Activated CD8-positive, alpha-beta memory T cell treated with anti-CD3 and anti-CD28 coated beads, Interleukin-2, amount 10 ng/mL, durations not matched to agents 7 days and 5 days (primary cell): Measurements from ENCODE around the gene RUNX1. TPM values are rescaled to one million over a fixed set of nuclear protein-coding genes. Genes with fewer than 3 reads are reported as not detected.

Experiments
- ATAC-seq: fragments of 150-1000 bp; cut with Tn5 transposase; one replicate; pipeline ENCODE4 v1.10.0; 2021; ENCODE audit warnings: moderate library complexity
- CTCF ChIA-PET: fragments of 350-600 bp; sonication (Branson Sonifier 250); formaldehyde crosslinking; loops from one replicate; lab custom pipeline; 2021; ENCODE audit warnings: antibody characterized with exemption; lab: Charles Lee
- DNase-seq: peaks from one replicate; pipeline ENCODE4 v3.0.0-alpha.2; 2020
- H3K27ac Mint-ChIP-seq: one replicate; pipeline ENCODE4 v1.8.0; 2021; ENCODE audit warnings: mild to moderate bottlenecking, mixed read lengths
- H3K27me3 Mint-ChIP-seq: one replicate; pipeline ENCODE4 v1.8.0; 2021; ENCODE audit warnings: mixed read lengths
- H3K36me3 Mint-ChIP-seq: one replicate; pipeline ENCODE4 v1.8.0; 2021; ENCODE audit warnings: mild to moderate bottlenecking, mixed read lengths
- H3K4me1 Mint-ChIP-seq: one replicate; pipeline ENCODE4 v1.8.0; 2021; ENCODE audit warnings: mixed read lengths
- H3K4me3 Mint-ChIP-seq: one replicate; pipeline ENCODE4 v1.8.0; 2021; ENCODE audit warnings: mild to moderate bottlenecking, moderate library complexity, mixed read lengths
- H3K9me3 Mint-ChIP-seq: one replicate; pipeline ENCODE4 v1.8.0; 2022; ENCODE audit warnings: low read depth, mixed read lengths
- total RNA-seq, 2 experiments: library from RNA; stranded (reverse); gene quantifications; one replicate each; pipeline ENCODE4 v1.2.3, GENCODE V29; 2021

Gene RUNX1
- total RNA-seq, 2 experiments from 2014 or later: 23.3 to 35.3 TPM

GRCh38 chr21:34883491-34884271 lies 165.4 kb downstream of the RUNX1 start:
- ATAC-seq (no peak), DNase-seq (no peak)
- CTCF ChIA-PET: interaction anchor here (2.0 kb wide), 1 partner anchor 138 kb away, joined by 7 read pairs; no protein-coding TSS in a partner anchor
- H3K27me3 Mint-ChIP-seq: no peaks in the 10 kb centered on the region
- H3K9me3 Mint-ChIP-seq: no peaks in the 10 kb centered on the region
- H3K4me3 Mint-ChIP-seq: peak overlapping the region; percentile 46
- no peak overlapping the region for H3K27ac Mint-ChIP-seq
- H3K4me1 Mint-ChIP-seq: peaks cover 62% of the 10 kb centered on the region
- peaks cover 27% of the 10 kb centered on the region for H3K36me3 Mint-ChIP-seq

GRCh38 chr21:34882719-34883131 lies 166.4 kb downstream of the RUNX1 start:
- DNase-seq (no peak), ATAC-seq (no peak)
- H3K9me3 Mint-ChIP-seq: no peaks in the 10 kb centered on the region
- no peak overlapping the region for H3K27ac Mint-ChIP-seq
- no peaks in the 10 kb centered on the region for H3K27me3 Mint-ChIP-seq
- H3K4me3 Mint-ChIP-seq: peak overlapping the region; percentile 15
- H3K4me1 Mint-ChIP-seq: peaks cover 56% of the 10 kb centered on the region
- CTCF ChIA-PET: interaction anchor here (2.0 kb wide), 1 partner anchor 137 kb away, joined by 7 read pairs; no protein-coding TSS in a partner anchor
- H3K36me3 Mint-ChIP-seq: peaks cover 32% of the 10 kb centered on the region

GRCh38 chr21:34881839-34882371 lies 167.2 kb downstream of the RUNX1 start:
- no peaks in the 10 kb centered on the region for H3K9me3 Mint-ChIP-seq
- peaks cover 37% of the 10 kb centered on the region for H3K36me3 Mint-ChIP-seq
- CTCF ChIA-PET: interaction anchor here (1.4 kb wide), 1 partner anchor 169 kb away, joined by 3 read pairs; no protein-coding TSS in a partner anchor
- ATAC-seq (no peak), DNase-seq (no peak)
- H3K27me3 Mint-ChIP-seq: no peaks in the 10 kb centered on the region
- H3K4me1 Mint-ChIP-seq: peaks cover 51% of the 10 kb centered on the region
- no peak overlapping the region for H3K4me3 Mint-ChIP-seq
- H3K27ac Mint-ChIP-seq: no peak overlapping the region

DNA sequence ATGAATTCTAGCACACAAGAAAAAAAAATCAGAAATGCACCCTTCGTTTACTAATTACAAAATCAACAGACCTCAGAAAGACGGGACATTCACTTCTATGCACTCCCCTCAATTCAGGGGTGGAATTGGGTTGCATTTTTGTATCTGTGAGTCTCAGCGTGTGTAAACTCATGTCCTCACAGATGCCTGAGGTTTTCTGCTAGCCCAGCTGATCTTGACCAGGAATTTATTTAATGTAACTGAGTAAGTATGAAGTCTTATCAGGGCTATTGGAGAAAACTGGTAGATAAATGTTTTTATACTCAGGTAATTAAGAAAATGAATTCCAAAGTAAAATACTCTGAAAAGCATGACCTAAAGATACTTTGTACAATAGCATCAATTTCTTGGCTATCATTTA lies 167.7 kb downstream of the RUNX1 start:
- Mint-ChIP-seq H3K4me1 (peaks cover 50% of the 10 kb centered on the region), H3K27ac (no peak overlapping the region), H3K27me3 (no peaks in the 10 kb centered on the region), H3K36me3 (peaks cover 37% of the 10 kb centered on the region), H3K4me3 (no peak overlapping the region), H3K9me3 (no peaks in the 10 kb centered on the region)
- ATAC-seq: no peak
- CTCF ChIA-PET: interaction anchor here (1.4 kb wide), 1 partner anchor 169 kb away, joined by 3 read pairs; no protein-coding TSS in a partner anchor
- no peak for DNase-seq

DNA sequence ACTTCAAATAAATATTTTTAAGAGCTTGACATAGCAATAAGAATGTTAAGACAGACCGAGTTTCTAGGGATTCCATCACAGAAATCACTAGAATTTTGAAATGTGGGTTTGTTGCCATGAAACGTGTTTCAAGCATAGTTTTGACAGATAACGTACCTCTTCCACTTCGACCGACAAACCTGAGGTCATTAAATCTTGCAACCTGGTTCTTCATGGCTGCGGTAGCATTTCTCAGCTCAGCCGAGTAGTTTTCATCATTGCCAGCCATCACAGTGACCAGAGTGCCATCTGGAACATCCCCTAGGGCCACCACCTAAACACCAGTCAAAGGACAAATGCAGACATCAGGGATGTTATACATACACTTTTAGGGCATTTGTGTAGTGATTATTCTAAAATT lies 168.7 kb downstream of the RUNX1 start:
- no peaks in the 10 kb centered on the region for H3K9me3 Mint-ChIP-seq
- H3K27me3 Mint-ChIP-seq: no peaks in the 10 kb centered on the region
- peaks cover 42% of the 10 kb centered on the region for H3K4me1 Mint-ChIP-seq
- peaks cover 44% of the 10 kb centered on the region for H3K36me3 Mint-ChIP-seq
- DNase-seq (no peak), ATAC-seq (no peak)
- CTCF ChIA-PET: interaction anchor here (1.1 to 1.4 kb wide), 3 partner anchors 9 to 170 kb away, joined by 3 to 4 read pairs (median 4); no protein-coding TSS in a partner anchor
- H3K27ac Mint-ChIP-seq: no peak overlapping the region
- H3K4me3 Mint-ChIP-seq: no peak overlapping the region

DNA sequence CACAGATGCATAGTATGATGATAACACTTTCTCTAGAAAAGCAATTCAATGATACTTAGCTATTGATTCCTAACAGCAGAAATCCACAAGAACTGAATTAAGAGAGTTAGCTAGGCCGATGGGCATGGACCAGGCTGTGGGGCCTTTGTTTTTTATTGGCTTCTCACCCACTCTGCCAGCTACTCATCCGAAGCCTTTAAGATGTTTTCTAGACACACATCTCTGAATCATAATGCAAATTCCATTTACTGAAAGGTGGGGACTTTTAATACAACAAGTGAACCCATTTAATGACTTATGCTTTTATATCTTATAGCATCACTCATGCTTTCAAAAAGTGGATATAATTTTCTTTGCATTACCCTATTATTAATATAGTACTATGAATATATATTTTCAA lies 170.2 kb downstream of the RUNX1 start:
- H3K36me3 Mint-ChIP-seq: peaks cover 46% of the 10 kb centered on the region
- CTCF ChIA-PET: no interaction called here
- H3K4me3 Mint-ChIP-seq: no peak overlapping the region
- no peak overlapping the region for H3K27ac Mint-ChIP-seq
- no peak for ATAC-seq
- peaks cover 35% of the 10 kb centered on the region for H3K4me1 Mint-ChIP-seq
- H3K27me3 Mint-ChIP-seq: no peaks in the 10 kb centered on the region
- no peak for DNase-seq
- no peaks in the 10 kb centered on the region for H3K9me3 Mint-ChIP-seq

DNA sequence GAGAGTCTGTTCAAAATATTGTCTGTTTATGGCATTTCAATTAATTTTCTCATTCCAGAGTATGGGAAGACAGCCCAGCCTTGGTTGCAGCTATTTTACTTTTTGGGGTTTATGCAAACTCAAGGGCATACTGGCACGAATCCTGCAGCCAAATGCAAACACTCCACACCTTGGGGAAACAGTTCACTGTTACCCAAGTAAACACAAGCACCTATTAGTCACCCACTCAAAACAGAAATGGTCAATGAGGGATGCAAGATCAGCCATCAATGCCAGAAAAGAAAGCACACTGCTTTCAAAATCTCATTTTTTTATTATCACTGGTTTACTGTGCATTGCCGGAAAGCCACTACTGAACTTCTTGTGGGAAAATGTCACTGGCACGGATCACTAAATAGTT lies 170.6 kb downstream of the RUNX1 start:
- DNase-seq: no peak
- H3K4me3 Mint-ChIP-seq: no peak overlapping the region
- CTCF ChIA-PET: interaction anchor here (0.6 kb wide), 1 partner anchor 16 kb away, joined by 3 read pairs; no protein-coding TSS in a partner anchor
- H3K9me3 Mint-ChIP-seq: no peaks in the 10 kb centered on the region
- H3K4me1 Mint-ChIP-seq: peaks cover 31% of the 10 kb centered on the region
- ATAC-seq: no peak
- H3K27me3 Mint-ChIP-seq: no peaks in the 10 kb centered on the region
- H3K27ac Mint-ChIP-seq: no peak overlapping the region
- peaks cover 45% of the 10 kb centered on the region for H3K36me3 Mint-ChIP-seq

- ATAC-seq: no peak
- no peaks in the 10 kb centered on the region for H3K27me3 Mint-ChIP-seq
- H3K4me1 Mint-ChIP-seq: peaks cover 22% of the 10 kb centered on the region
- H3K4me3 Mint-ChIP-seq: no peak overlapping the region
- no peak for DNase-seq
- no peaks in the 10 kb centered on the region for H3K9me3 Mint-ChIP-seq
- H3K36me3 Mint-ChIP-seq: peaks cover 43% of the 10 kb centered on the region
- no peak overlapping the region for H3K27ac Mint-ChIP-seq
- CTCF ChIA-PET: interaction anchor here (0.6 to 2.4 kb wide), 2 partner anchors 9 to 17 kb away, joined by 3 to 12 read pairs; no protein-coding TSS in a partner anchor
Measured at GRCh38 chr21:34877485-34878128, 171.5 kb downstream of the RUNX1 start.

DNA sequence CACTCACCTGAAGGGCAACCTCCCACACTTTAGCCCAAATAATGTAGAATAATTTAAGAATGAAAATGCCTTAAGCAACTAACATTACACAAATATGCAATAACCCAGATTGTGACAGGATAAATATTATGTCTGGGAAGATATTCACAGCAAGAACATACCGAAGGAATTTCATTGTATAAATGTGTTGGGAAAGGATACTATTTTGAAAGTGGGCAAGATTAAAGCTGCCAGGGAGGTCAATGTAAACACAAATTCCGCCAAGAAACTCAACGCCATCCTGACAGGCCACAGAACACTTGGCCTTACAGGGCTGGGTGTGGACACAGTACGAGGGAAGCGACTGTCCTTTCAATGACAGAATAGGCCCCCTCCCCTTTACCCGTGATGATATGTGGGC lies 173.3 kb downstream of the RUNX1 start:
- Mint-ChIP-seq H3K9me3 (no peaks in the 10 kb centered on the region), H3K4me1 (peaks cover 8% of the 10 kb centered on the region), H3K27ac (no peak overlapping the region), H3K27me3 (no peaks in the 10 kb centered on the region), H3K36me3 (peaks cover 40% of the 10 kb centered on the region), H3K4me3 (no peak overlapping the region)
- CTCF ChIA-PET: interaction anchor here (2.4 kb wide), 1 partner anchor 11 kb away, joined by 12 read pairs; no protein-coding TSS in a partner anchor
- DNase-seq: no peak
- no peak for ATAC-seq

GRCh38 chr21:34874684-34875513 lies 174.2 kb downstream of the RUNX1 start:
- peaks cover 5% of the 10 kb centered on the region for H3K4me1 Mint-ChIP-seq
- H3K4me3 Mint-ChIP-seq: no peak overlapping the region
- peaks cover 36% of the 10 kb centered on the region for H3K36me3 Mint-ChIP-seq
- H3K27me3 Mint-ChIP-seq: no peaks in the 10 kb centered on the region
- H3K9me3 Mint-ChIP-seq: no peaks in the 10 kb centered on the region
- ATAC-seq (no peak), DNase-seq (no peak)
- no peak overlapping the region for H3K27ac Mint-ChIP-seq
- CTCF ChIA-PET: no interaction called here

DNA sequence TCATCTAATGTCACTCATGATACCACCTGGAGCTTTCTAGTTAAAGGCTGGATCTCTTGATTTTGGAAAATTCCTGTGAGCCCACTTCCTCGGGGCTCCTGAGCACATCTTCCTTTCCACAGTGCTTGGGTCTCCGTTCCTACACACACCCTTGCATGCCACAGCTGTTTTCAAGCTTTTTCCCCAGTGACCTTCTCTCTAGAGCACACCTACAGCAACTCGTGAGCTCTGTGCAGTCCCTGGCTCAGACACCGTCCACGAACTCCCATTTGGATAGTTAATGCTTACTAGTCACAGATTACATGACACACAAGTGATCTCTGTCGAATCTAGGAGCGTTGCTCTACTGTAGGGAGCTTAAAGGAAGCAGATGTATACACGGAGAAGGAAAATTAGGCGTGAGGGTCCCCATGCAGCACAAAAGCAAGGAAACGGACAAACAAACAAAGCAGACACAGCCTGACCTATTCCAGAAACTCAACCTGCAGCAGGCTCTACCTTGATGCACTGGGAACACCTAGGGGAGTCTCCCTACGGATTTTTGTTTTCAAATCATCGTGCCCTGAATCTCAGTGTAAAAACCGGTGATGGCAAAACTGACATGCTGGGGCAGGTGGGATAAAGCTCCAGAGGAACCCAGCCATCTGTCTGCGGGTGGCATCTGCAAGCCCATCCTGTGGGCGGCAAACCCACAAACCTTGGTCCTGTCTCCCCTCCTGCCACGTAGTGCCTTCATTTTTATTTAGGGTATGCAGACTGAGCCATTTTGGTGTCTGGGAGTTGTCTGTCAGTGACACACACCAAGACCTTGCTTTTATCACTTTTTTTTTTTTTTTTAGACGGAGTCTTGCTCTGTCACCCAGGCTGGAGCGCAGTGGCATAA lies 177.8 kb downstream of the RUNX1 start:
- Mint-ChIP-seq H3K27me3 (no peaks in the 10 kb centered on the region), H3K27ac (no peak overlapping the region), H3K4me1 (peaks cover 25% of the 10 kb centered on the region), H3K36me3 (peaks cover 32% of the 10 kb centered on the region), H3K4me3 (no peak overlapping the region), H3K9me3 (no peaks in the 10 kb centered on the region)
- CTCF ChIA-PET: no interaction called here
- no peak for ATAC-seq
- no peak for DNase-seq

DNA sequence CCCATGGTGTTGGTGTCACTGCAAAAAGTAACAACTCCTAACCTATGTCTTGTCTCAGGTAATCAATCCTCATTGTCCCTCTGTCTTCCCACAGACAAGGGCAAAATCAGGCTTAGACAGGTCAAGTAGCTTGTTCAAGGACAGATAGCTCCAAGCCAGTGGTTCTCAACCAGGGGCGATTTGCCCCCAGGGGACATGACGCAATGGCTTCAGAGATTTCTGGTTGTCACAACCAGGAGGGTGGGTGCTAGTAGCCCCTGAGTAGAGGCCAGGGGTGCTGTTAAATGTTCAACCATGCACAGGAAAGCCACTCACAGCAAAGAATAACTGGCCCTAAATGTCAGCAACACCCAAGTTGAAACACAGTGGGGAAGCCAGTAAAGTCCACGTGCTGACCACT lies 178.9 kb downstream of the RUNX1 start:
- Mint-ChIP-seq H3K36me3 (peaks cover 31% of the 10 kb centered on the region), H3K4me1 (peaks cover 35% of the 10 kb centered on the region), H3K27ac (no peak overlapping the region), H3K27me3 (no peaks in the 10 kb centered on the region), H3K9me3 (no peaks in the 10 kb centered on the region), H3K4me3 (no peak overlapping the region)
- no peak for DNase-seq
- CTCF ChIA-PET: no interaction called here
- ATAC-seq: no peak
